ENCODE measurements around the gene NPTXR. TPM values are rescaled to one million over a fixed set of nuclear protein-coding genes. Genes with fewer than 3 reads are reported as not detected.

Gene NPTXR
- total RNA-seq, 4 donors from 2014 or later = 7.9 to 21.7 (median 12.5) TPM

DNA sequence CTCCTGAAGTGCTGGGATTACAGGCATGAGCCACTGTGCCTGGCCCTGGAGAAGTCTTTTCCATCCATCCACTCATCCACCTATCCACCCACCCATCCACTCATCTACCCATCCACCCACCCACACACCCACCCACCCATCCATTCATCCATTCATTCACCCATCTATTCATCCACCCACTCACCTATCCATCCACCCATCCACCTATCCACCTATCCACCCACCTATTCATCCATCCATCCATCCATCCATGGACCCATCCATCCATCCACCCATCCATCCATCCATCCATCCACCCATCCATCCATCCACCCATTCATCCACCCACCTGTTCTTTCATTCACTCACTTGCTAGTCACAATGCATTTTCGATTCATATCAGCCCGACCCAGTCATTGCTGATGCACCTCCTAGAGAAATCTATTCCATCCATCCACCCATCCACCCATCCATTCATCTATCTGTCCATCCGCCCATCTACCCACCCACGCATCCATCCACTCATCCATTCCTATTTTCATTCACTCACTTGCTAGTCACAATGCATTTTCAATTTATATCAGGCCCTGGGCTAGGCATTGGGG is 70.4 kb downstream of the NPTXR start:
- Histone ChIP-seq H3K4me1 (peaks cover 0 to 7% (median 0%) of the 10 kb centered on the region in 3 donors), H3K36me3 (peaks cover 0 to 14% of the 10 kb centered on the region in 2 donors), H3K27ac (no peak overlapping the region), H3K27me3 (no peaks in the 10 kb centered on the region), H3K9me3 (no peaks in the 10 kb centered on the region), H3K4me3 (no peak overlapping the region)
- TF ChIP-seq EP300 (IDR thresholded peaks at IDR 0.05) (no peak), POLR2AphosphoS5 (IDR thresholded peaks at IDR 0.05) (no peak), POLR2A (IDR thresholded peaks at IDR 0.05) (no peak)
- TF ChIP-seq, protein P1, sequence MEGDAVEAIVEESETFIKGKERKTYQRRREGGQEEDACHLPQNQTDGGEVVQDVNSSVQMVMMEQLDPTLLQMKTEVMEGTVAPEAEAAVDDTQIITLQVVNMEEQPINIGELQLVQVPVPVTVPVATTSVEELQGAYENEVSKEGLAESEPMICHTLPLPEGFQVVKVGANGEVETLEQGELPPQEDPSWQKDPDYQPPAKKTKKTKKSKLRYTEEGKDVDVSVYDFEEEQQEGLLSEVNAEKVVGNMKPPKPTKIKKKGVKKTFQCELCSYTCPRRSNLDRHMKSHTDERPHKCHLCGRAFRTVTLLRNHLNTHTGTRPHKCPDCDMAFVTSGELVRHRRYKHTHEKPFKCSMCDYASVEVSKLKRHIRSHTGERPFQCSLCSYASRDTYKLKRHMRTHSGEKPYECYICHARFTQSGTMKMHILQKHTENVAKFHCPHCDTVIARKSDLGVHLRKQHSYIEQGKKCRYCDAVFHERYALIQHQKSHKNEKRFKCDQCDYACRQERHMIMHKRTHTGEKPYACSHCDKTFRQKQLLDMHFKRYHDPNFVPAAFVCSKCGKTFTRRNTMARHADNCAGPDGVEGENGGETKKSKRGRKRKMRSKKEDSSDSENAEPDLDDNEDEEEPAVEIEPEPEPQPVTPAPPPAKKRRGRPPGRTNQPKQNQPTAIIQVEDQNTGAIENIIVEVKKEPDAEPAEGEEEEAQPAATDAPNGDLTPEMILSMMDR (IDR thresholded peaks at IDR 0.05) = no peak
- WGBS, 2 donors (ENCODE audit: low coverage in 1 of 2) = 86 to 96% methylated on average over 4 of the region's 4 CpGs
- ATAC-seq = no peak

DNA sequence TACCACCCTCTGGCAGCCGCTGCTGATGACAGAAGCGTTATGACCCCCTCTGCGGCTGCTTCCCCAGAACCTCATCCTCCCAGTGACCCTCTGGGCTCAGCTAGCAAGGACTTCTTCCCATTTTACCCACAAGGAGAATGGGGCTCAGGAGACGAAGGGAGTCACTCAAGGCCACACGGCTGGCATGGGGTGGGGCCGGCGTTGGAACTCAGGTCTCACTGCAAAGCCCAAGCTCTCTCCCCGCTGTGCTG is 71.3 kb downstream of the NPTXR start:
- TF ChIP-seq POLR2AphosphoS5 (IDR thresholded peaks at IDR 0.05) (no peak), EP300 (IDR thresholded peaks at IDR 0.05) (no peak), POLR2A (IDR thresholded peaks at IDR 0.05) (no peak)
- TF ChIP-seq, protein P1 (IDR thresholded peaks at IDR 0.05) = no peak
- no peak for ATAC-seq
- H3K4me3 ChIP-seq = no peak overlapping the region
- peaks cover 0 to 6% of the 10 kb centered on the region in 2 donors for H3K36me3 ChIP-seq
- no peaks in the 10 kb centered on the region for H3K27me3 ChIP-seq
- no peaks in the 10 kb centered on the region for H3K9me3 ChIP-seq
- peaks cover 0 to 7% (median 0%) of the 10 kb centered on the region in 3 donors for H3K4me1 ChIP-seq
- 100% methylated on average over 2 of the region's 8 CpGs; no CpG with 5 or more reads in 1 of the 2 donors for WGBS, 2 donors (ENCODE audit: low coverage in 1 of 2)
- H3K27ac ChIP-seq = no peak overlapping the region

DNA sequence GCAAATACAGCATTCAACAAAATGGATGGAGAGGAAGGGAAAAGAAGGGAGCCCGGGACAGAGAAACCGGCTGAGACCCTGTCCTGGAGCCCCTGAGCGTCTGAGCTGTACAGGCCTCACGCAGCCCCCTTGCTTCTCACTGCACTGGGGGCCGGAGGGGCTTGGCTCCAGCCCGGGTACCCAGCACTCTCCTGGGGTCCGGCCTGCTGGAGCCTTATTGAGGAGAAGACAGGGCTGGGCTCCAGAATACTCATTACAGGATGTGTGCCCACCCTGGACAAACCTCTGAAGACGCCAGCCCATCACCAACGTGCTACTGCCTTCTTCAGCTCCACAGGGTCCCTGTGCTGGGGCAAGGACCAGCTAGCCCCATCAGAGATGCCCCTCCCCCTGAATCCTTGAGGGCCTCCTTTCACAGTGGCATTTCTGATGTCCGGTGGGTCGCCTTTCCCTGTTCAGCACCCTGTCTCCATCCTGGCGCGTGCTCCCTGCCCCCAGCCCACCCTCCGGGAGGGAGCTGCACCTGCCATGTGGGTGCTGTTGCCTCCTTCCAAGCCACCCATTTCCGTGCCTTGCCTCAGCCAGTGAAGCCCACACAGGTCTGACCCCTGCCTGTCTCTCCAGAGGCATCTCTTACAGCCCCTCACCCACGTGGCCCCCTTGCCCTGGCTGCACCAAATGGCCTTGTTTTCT is 73.4 kb downstream of the NPTXR start:
- Histone ChIP-seq H3K27me3 (no peaks in the 10 kb centered on the region), H3K4me3 (no peak overlapping the region), H3K9me3 (no peaks in the 10 kb centered on the region), H3K4me1 (peaks cover 0 to 12% (median 0%) of the 10 kb centered on the region in 3 donors), H3K36me3 (no peaks in the 10 kb centered on the region), H3K27ac (no peak overlapping the region)
- 65 to 70% methylated on average over 2 of the region's 16 CpGs for WGBS, 2 donors (ENCODE audit: low coverage in 1 of 2)
- no peak for TF ChIP-seq EP300 (IDR thresholded peaks at IDR 0.05)
- TF ChIP-seq POLR2A (IDR thresholded peaks at IDR 0.05) = no peak
- no peak for TF ChIP-seq POLR2AphosphoS5 (IDR thresholded peaks at IDR 0.05)
- TF ChIP-seq, protein P1 (IDR thresholded peaks at IDR 0.05) = no peak
- no peak for ATAC-seq

Other genes starting within 250 kb of the NPTXR start
- 1 to 10 TPM in 1 of 4 donors, under 1 TPM in 3; 0.07 to 1.2 (median 0.60) TPM for gene FAM227A, start 187.6 kb downstream of the NPTXR start, total RNA-seq
- 10 to 100 TPM; 21.0 to 46.6 (median 31.7) TPM for gene CBY1, start 187.4 kb downstream of the NPTXR start, total RNA-seq
- 10 to 100 TPM; 29.6 to 41.2 (median 32.2) TPM for gene TOMM22, start 162.1 kb downstream of the NPTXR start, total RNA-seq
- gene JOSD1, start 143.1 kb downstream of the NPTXR start, total RNA-seq = 10 to 100 TPM; 47.5 to 67.0 (median 64.6) TPM
- gene GTPBP1, start 138.1 kb downstream of the NPTXR start, total RNA-seq = 10 to 100 TPM; 46.9 to 63.0 (median 51.6) TPM
- 100 to 1,000 TPM; 339 to 594 (median 409) TPM for gene SUN2, start 88.0 kb downstream of the NPTXR start, total RNA-seq
- gene DNAL4, start 49.9 kb downstream of the NPTXR start, total RNA-seq = 10 to 100 TPM in 3 of 4 donors, 1 to 10 TPM in 1; 10.0 to 16.1 (median 14.6) TPM
- gene CBX6, start 28.2 kb upstream of the NPTXR start, total RNA-seq = 100 to 1,000 TPM in 2 of 4 donors, 10 to 100 TPM in 2; 77.3 to 187 (median 105) TPM
- 1 to 10 TPM in 1 of 4 donors, under 1 TPM in 1, not detected in 2; 0.35 to 4.4 TPM for gene APOBEC3A, start 113.6 kb upstream of the NPTXR start, total RNA-seq
- gene APOBEC3B, start 138.3 kb upstream of the NPTXR start, total RNA-seq = not detected
- 10 to 100 TPM in 3 of 4 donors, 1 to 10 TPM in 1; 7.9 to 14.0 (median 11.8) TPM for gene APOBEC3C, start 170.2 kb upstream of the NPTXR start, total RNA-seq
- 1 to 10 TPM in 3 of 4 donors, not detected in 1; 1.1 to 5.3 (median 1.2) TPM for gene APOBEC3D, start 177.1 kb upstream of the NPTXR start, total RNA-seq
- gene APOBEC3F, start 196.8 kb upstream of the NPTXR start, total RNA-seq = 1 to 10 TPM in 2 of 4 donors, under 1 TPM in 2; 0.57 to 4.0 (median 1.9) TPM
- gene APOBEC3G, start 233.2 kb upstream of the NPTXR start, total RNA-seq = 1 to 10 TPM; 3.2 to 8.3 (median 7.3) TPM